ENCODE data around the gene CALR3.
"Not testable (repeated sequence)": the region's sequence is repeated elsewhere in the genome, so short reads cannot be mapped to it uniquely, and the experiment has no call there.

Gene CALR3

GRCh38 chr19:16495982-16496612, at the start of gene CALR3, which contains the start of gene C19orf44:
Gene CALR3, minus strand, starts transcription at chr19:16496167. Its CDS starts 38 bp downstream, at chr19:16496129.
Gene C19orf44, plus strand, starts transcription at chr19:16496394. Its CDS starts 4,399 bp downstream, at chr19:16500793.
- DNase-seq = peak; percentile 97

- DNase-seq = no peak
Observed at GRCh38 chr19:16544473-16545231, 48.7 kb upstream of the CALR3 start.

GRCh38 chr19:16543734-16544133, 47.8 kb upstream of the CALR3 start:
- not testable (repeated sequence) for DNase-seq

- DNase-seq = no peak
Observed at GRCh38 chr19:16542910-16543472, 47.0 kb upstream of the CALR3 start.

- DNase-seq = peak; percentile 94 to 95
Observed at GRCh38 chr19:16542045-16542909, 46.3 kb upstream of the CALR3 start, which contains the start of gene CHERP. Gene CHERP, minus strand, starts transcription at chr19:16542437. Its CDS starts 59 bp downstream, at chr19:16542378.

GRCh38 chr19:16541526-16542044, 45.6 kb upstream of the CALR3 start:
- DNase-seq = peak in 1 of 2 donors; percentile 14

- DNase-seq = no peak
Observed at GRCh38 chr19:16540948-16541347, 45.0 kb upstream of the CALR3 start.

- no peak for DNase-seq
Observed at GRCh38 chr19:16537111-16537510, 41.1 kb upstream of the CALR3 start.

- no peak for DNase-seq
Observed at GRCh38 chr19:16536130-16536529, 40.2 kb upstream of the CALR3 start.

GRCh38 chr19:16535381-16535780, 39.4 kb upstream of the CALR3 start:
- DNase-seq = no peak

GRCh38 chr19:16532440-16533234, 36.7 kb upstream of the CALR3 start:
- DNase-seq = no peak

GRCh38 chr19:16531380-16531669, 35.4 kb upstream of the CALR3 start:
- no peak for DNase-seq

- no peak for DNase-seq
Observed at GRCh38 chr19:16530540-16531379, 34.8 kb upstream of the CALR3 start.

- no peak for DNase-seq
Observed at GRCh38 chr19:16529466-16530144, 33.6 kb upstream of the CALR3 start.

GRCh38 chr19:16527971-16528521, 32.1 kb upstream of the CALR3 start:
- peak; percentile 51 to 52 for DNase-seq

GRCh38 chr19:16527334-16527935, 31.5 kb upstream of the CALR3 start:
- DNase-seq = no peak

GRCh38 chr19:16525751-16526481, 29.9 kb upstream of the CALR3 start:
- no peak for DNase-seq

GRCh38 chr19:16524991-16525734, 29.2 kb upstream of the CALR3 start:
- DNase-seq = no peak

Data from CD4-positive, alpha-beta T cell treated with Interleukin-1 beta for 1 hour (primary cell).